ENCODE results near the gene HRK.

- no peak for TF ChIP-seq EZH2 (IDR thresholded peaks at IDR 0.05; ENCODE audit: low read depth, low read length, severe bottlenecking)
- no peak for TF ChIP-seq USF2 (IDR thresholded peaks at IDR 0.05; ENCODE audit: low read length)
- no peak for TF ChIP-seq POLR2A (IDR thresholded peaks at IDR 0.05; ENCODE audit: control extremely low read depth in 1 of 2, low read depth in 2 of 2, low read length in 2 of 2)
- TF ChIP-seq CTCF (IDR thresholded peaks at IDR 0.05; ENCODE audit: control extremely low read depth in 1 of 3, insufficient read depth in 1 of 3, low read depth in 1 of 3, low read length in 3 of 3) = no peak
- TF ChIP-seq TEAD4 (IDR thresholded peaks at IDR 0.05; ENCODE audit: low read depth, low read length) = no peak
- TF ChIP-seq CEBPB (IDR thresholded peaks at IDR 0.05; ENCODE audit: low read depth, low read length) = no peak
- TF ChIP-seq POLR2AphosphoS5 (IDR thresholded peaks at IDR 0.05; ENCODE audit: low read depth, low read length) = no peak
- no peak for TF ChIP-seq CHD1 (IDR thresholded peaks at IDR 0.05; ENCODE audit: low read depth, low read length)
- TF ChIP-seq EP300 (IDR thresholded peaks at IDR 0.05; ENCODE audit: borderline replicate concordance in 1 of 2, low read depth in 2 of 2, low read length in 2 of 2) = no peak
Observed at GRCh38 chr12:116838365-116838764, 42.9 kb downstream of the HRK start.
